EH (cell line): ENCODE measurements around the gene MTCL3.

Source experiments
- DNase-seq: peaks from one replicate; pipeline ENCODE4 v3.0.0-alpha.2; 2015; ENCODE audit warnings: low read depth

MTCL3 gene

GRCh38 chr6:127515234-127515793 is 3.8 kb downstream of the MTCL3 start:
- no peak for DNase-seq

GRCh38 chr6:127514773-127515227 is 4.3 kb downstream of the MTCL3 start:
- peak; percentile 66 for DNase-seq

GRCh38 chr6:127514179-127514772 is 4.9 kb downstream of the MTCL3 start:
- DNase-seq: no peak

GRCh38 chr6:127513425-127513824 is 5.7 kb downstream of the MTCL3 start:
- DNase-seq: no peak

- DNase-seq: no peak
Measured at GRCh38 chr6:127510876-127511275, 8.3 kb downstream of the MTCL3 start.

- no peak for DNase-seq
Measured at GRCh38 chr6:127506894-127507293, 12.2 kb downstream of the MTCL3 start.

GRCh38 chr6:127503022-127503421 is 16.1 kb downstream of the MTCL3 start:
- no peak for DNase-seq

GRCh38 chr6:127497410-127497809 is 21.7 kb downstream of the MTCL3 start:
- no peak for DNase-seq

- peak; percentile 9 for DNase-seq
Measured at GRCh38 chr6:127496471-127496870, 22.7 kb downstream of the MTCL3 start.

- no peak for DNase-seq
Measured at GRCh38 chr6:127494240-127494767, 24.8 kb downstream of the MTCL3 start.

GRCh38 chr6:127489248-127489647 is 29.9 kb downstream of the MTCL3 start:
- DNase-seq: no peak

GRCh38 chr6:127486934-127487333 is 32.2 kb downstream of the MTCL3 start:
- DNase-seq: no peak

GRCh38 chr6:127484212-127484863 is 34.8 kb downstream of the MTCL3 start:
- DNase-seq: peak; percentile 68

- DNase-seq: no peak
Measured at GRCh38 chr6:127483399-127484055, 35.6 kb downstream of the MTCL3 start.

GRCh38 chr6:127482325-127482724 is 36.8 kb downstream of the MTCL3 start:
- no peak for DNase-seq

GRCh38 chr6:127481628-127482027 is 37.5 kb downstream of the MTCL3 start:
- peak; percentile 71 for DNase-seq

GRCh38 chr6:127481111-127481510 is 38.0 kb downstream of the MTCL3 start:
- DNase-seq: peak; percentile 39

GRCh38 chr6:127477658-127478057 is 41.5 kb downstream of the MTCL3 start:
- DNase-seq: no peak

- DNase-seq: no peak
Measured at GRCh38 chr6:127475823-127476176, 43.3 kb downstream of the MTCL3 start.

- no peak for DNase-seq
Measured at GRCh38 chr6:127475135-127475822, 43.9 kb downstream of the MTCL3 start.

- DNase-seq: peak; percentile 61
Measured at GRCh38 chr6:127471379-127472255, 47.5 kb downstream of the MTCL3 start.
